Endothelial cell of umbilical vein (primary cell): ENCODE measurements around the gene NCOA6. TPM values are rescaled to one million over a fixed set of nuclear protein-coding genes. Genes with fewer than 3 reads are reported as not detected.

Experiments
- BruUV-seq: library from RNA; stranded (reverse); fragments of 400-500 nt; replicated peaks from 2 replicates; lab custom pipeline; 2021; lab: Mats Ljungman, UMichigan
- CTCF ChIA-PET: fragments of 300-600, 350-600 bp; sonication (Branson Sonifier 250); formaldehyde crosslinking; loops from one replicate; lab custom pipeline; 2021; ENCODE audit warnings: antibody characterized with exemption, inconsistent platforms; lab: Charles Lee
- POLR2A ChIA-PET: fragments of 300-600, 350-600 bp; sonication (Branson Sonifier 250); formaldehyde crosslinking; loops from one replicate; lab custom pipeline; 2021; ENCODE audit warnings: antibody characterized with exemption, inconsistent platforms; lab: Charles Lee
- DNase-seq: peaks from one replicate; pipeline ENCODE4 v3.0.0-alpha.2; 2011; ENCODE audit warnings: low read depth, low spot score
- FAIRE-seq: peaks from 2 replicates; lab custom pipeline; 2011; peaks lifted over from hg19 to GRCh38; lab: Jason Lieb, UNC
- H2AFZ ChIP-seq: 2 replicates; pipeline ENCODE4 v1.6.0; 2012; ENCODE audit warnings: low read depth, low read length, control low read depth, inconsistent platforms
- H3K27ac ChIP-seq: 2 replicates; pipeline ENCODE4 v1.5.1; 2011; ENCODE audit warnings: low read depth, mild to moderate bottlenecking, control low read depth, low read length, moderate library complexity; ENCODE audit not compliant: insufficient read depth
- H3K27me3 ChIP-seq, 2 experiments: 2 replicates each; pipeline versions ENCODE4 v1.6.0 to v1.6.1; 2011; ENCODE audit warnings: low read length in 2 of 2, mixed read lengths in 1 of 2; ENCODE audit not compliant: control insufficient read depth in 2 of 2, insufficient read depth in 2 of 2
- H3K36me3 ChIP-seq, 2 experiments: 2 replicates in 1 of 2; 3 replicates in 1 of 2; pipeline ENCODE4 v1.5.1; 2011; ENCODE audit warnings: low read length in 2 of 2, mild to moderate bottlenecking in 1 of 2, moderate library complexity in 1 of 2; ENCODE audit not compliant: control insufficient read depth in 2 of 2, insufficient read depth in 2 of 2; ENCODE audit errors: extremely low read depth in 1 of 2
- H3K4me1 ChIP-seq: 3 replicates; pipeline ENCODE4 v1.5.1; 2011; ENCODE audit warnings: mild to moderate bottlenecking, low read length; ENCODE audit not compliant: control insufficient read depth, insufficient read depth; ENCODE audit errors: extremely low read depth
- H3K4me2 ChIP-seq: 2 replicates; pipeline ENCODE4 v1.6.1; 2011; ENCODE audit warnings: low read length, control low read depth, mixed read lengths; ENCODE audit not compliant: insufficient read depth
- H3K4me3 ChIP-seq, 3 experiments: fragments of 200-600 bp in 1 of 3; sonication (generic), shearing (Covaris generic) in 1 of 3; replicated peaks in 1 of 3; 2 replicates each; pipeline ENCODE4 v1.5.1; 2011 to 2016; ENCODE audit warnings: control low read depth in 3 of 3, low read length in 3 of 3, mild to moderate bottlenecking in 2 of 3, inconsistent platforms in 1 of 3, low read depth in 1 of 3, moderate library complexity in 1 of 3; ENCODE audit not compliant: insufficient read depth in 1 of 3
- H3K79me2 ChIP-seq: 2 replicates; pipeline ENCODE4 v1.6.0; 2012; ENCODE audit warnings: low read length, inconsistent platforms; ENCODE audit not compliant: control insufficient read depth, insufficient read depth
- H3K9ac ChIP-seq: replicated peaks from 2 replicates; pipeline ENCODE3; 2011; ENCODE audit warnings: low read length, control low read depth; ENCODE audit not compliant: insufficient read depth; ENCODE audit errors: extremely low read depth
- H3K9me1 ChIP-seq: replicated peaks from 3 replicates; pipeline ENCODE4 v1.6.0; 2011; ENCODE audit warnings: mild to moderate bottlenecking, low read length; ENCODE audit not compliant: control insufficient read depth, insufficient read depth; ENCODE audit errors: extremely low read depth
- H3K9me3 ChIP-seq: replicated peaks from 2 replicates; pipeline ENCODE4 v1.5.1; 2012; ENCODE audit warnings: low read length, inconsistent platforms; ENCODE audit not compliant: control insufficient read depth, insufficient read depth
- H4K20me1 ChIP-seq: replicated peaks from 2 replicates; pipeline ENCODE3; 2011; ENCODE audit warnings: mild to moderate bottlenecking, low read length; ENCODE audit not compliant: control insufficient read depth, insufficient read depth; ENCODE audit errors: extremely low read depth
- EZH2 ChIP-seq: IDR thresholded peaks from 2 replicates; pipeline ENCODE4 v1.6.1; 2012; ENCODE audit warnings: borderline replicate concordance, low read depth, mild to moderate bottlenecking, moderate library complexity, low read length, inconsistent platforms; ENCODE audit not compliant: severe bottlenecking
- FOS ChIP-seq: IDR thresholded peaks from 2 replicates; pipeline ENCODE4 v1.6.1; 2011; ENCODE audit warnings: mild to moderate bottlenecking, low read length, moderate library complexity, borderline replicate concordance; ENCODE audit not compliant: insufficient read depth
- GATA2 ChIP-seq: IDR thresholded peaks from 2 replicates; pipeline ENCODE4 v1.7.0; 2011; ENCODE audit warnings: low read depth, mild to moderate bottlenecking, moderate library complexity, mixed read lengths, low read length; ENCODE audit not compliant: insufficient read length, insufficient read depth
- JUN ChIP-seq: IDR thresholded peaks from 2 replicates; pipeline ENCODE4 v1.6.1; 2011; ENCODE audit warnings: borderline replicate concordance, low read depth; ENCODE audit not compliant: insufficient read length, insufficient read depth
- MYC ChIP-seq: IDR thresholded peaks from one replicate; pipeline ENCODE4 v1.6.1; 2011; ENCODE audit warnings: mild to moderate bottlenecking, low read depth, low read length
- POLR2A ChIP-seq: IDR thresholded peaks from 2 replicates; pipeline ENCODE4 v1.6.1; 2012; ENCODE audit warnings: low read depth, mild to moderate bottlenecking, control low read depth, low read length
- POLR2AphosphoS5 ChIP-seq: IDR thresholded peaks from 2 replicates; pipeline ENCODE4 v1.6.1; 2012; ENCODE audit warnings: low read depth, mild to moderate bottlenecking, control low read depth, low read length, moderate library complexity; ENCODE audit not compliant: insufficient read depth
- dilution Hi-C: fragments of 300-500 bp; cut with MboI; formaldehyde crosslinking; loops from one replicate; pipeline ENCODE4 v1.15.0; 2019; ENCODE audit warnings: low sequenced_read_pairs; ENCODE audit not compliant: extremely low pct_ligation_motif_present
- intact Hi-C: fragments of 100-400 bp; cut with micrococcal nuclease; formaldehyde crosslinking; loops from one replicate; pipeline ENCODE4 v1.10.0; 2022
- polyA plus RNA-seq, 4 experiments: library from polyadenylated mRNA; depleted of rRNA in 3 of 4; stranded (reverse) in 3 of 4; unstranded in 1 of 4; fragments of >200 nt; gene quantifications; 2 replicates each; pipeline versions ENCODE4 v1.2.1 to v1.2.3, GENCODE V29; 2011 to 2012; ENCODE audit warnings: missing spikeins in 1 of 4
- total RNA-seq: library from RNA; stranded (reverse); gene quantifications from 2 replicates; pipeline ENCODE4 v1.2.3, GENCODE V29; 2021
- TF ChIP-seq, protein P1 (sequence below): IDR thresholded peaks from 2 replicates; pipeline ENCODE4 v1.6.1; 2011; ENCODE audit not compliant: insufficient read depth, insufficient read length
- TF ChIP-seq, protein P2 (sequence below), 2 donors: IDR thresholded peaks; 1 replicate in 1 of 2; 2 replicates in 1 of 2; pipeline ENCODE4 v1.5.1; 2011; ENCODE audit warnings: low read length in 2 of 2, mild to moderate bottlenecking in 2 of 2, moderate library complexity in 2 of 2, control low read depth in 1 of 2, inconsistent platforms in 1 of 2, low read depth in 1 of 2; ENCODE audit not compliant: insufficient read depth in 1 of 2; ENCODE audit errors: extremely low read depth in 1 of 2

Gene NCOA6
- total and polyA plus RNA-seq, 2 donors (not counting 3 experiments of a cell fraction or from before 2014, with no cell fraction given), result 16.9 to 26.7 TPM

DNA sequence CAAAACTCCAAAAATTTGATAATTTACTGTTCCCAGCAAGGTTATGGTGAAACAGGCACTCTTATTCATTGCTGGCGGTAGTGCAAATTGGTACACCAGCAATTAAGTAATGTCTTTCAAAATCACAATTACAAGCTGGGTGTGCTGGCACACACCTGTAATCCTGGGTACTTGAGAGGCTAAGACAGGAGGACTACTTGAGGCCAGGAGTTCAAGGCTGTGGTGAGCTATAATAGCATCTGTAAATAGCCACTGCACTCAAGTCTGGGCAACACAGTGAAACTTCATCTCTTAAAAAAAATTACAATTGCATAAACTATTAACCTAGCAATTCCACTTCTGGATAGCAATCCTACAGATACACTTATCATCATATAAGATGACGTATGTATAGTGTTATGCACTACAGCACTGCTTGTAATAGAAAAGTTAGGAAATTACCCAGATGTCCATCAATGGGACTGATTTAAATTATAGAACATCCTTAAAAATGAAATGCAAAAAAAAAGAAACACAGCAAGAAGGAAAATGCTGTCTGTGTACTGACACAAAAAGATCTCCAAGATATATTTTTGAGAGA is 31.4 kb downstream of the NCOA6 start:
- TF ChIP-seq POLR2A (no peak), FOS (no peak), GATA2 (no peak), EZH2 (no peak), MYC (no peak), POLR2AphosphoS5 (no peak), JUN (no peak)
- TF ChIP-seq, protein P1, sequence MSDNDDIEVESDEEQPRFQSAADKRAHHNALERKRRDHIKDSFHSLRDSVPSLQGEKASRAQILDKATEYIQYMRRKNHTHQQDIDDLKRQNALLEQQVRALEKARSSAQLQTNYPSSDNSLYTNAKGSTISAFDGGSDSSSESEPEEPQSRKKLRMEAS, result no peak
- TF ChIP-seq, protein P2, sequence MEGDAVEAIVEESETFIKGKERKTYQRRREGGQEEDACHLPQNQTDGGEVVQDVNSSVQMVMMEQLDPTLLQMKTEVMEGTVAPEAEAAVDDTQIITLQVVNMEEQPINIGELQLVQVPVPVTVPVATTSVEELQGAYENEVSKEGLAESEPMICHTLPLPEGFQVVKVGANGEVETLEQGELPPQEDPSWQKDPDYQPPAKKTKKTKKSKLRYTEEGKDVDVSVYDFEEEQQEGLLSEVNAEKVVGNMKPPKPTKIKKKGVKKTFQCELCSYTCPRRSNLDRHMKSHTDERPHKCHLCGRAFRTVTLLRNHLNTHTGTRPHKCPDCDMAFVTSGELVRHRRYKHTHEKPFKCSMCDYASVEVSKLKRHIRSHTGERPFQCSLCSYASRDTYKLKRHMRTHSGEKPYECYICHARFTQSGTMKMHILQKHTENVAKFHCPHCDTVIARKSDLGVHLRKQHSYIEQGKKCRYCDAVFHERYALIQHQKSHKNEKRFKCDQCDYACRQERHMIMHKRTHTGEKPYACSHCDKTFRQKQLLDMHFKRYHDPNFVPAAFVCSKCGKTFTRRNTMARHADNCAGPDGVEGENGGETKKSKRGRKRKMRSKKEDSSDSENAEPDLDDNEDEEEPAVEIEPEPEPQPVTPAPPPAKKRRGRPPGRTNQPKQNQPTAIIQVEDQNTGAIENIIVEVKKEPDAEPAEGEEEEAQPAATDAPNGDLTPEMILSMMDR (IDR thresholded peaks at IDR 0.05; ENCODE audit: extremely low read depth in 1 of 2, insufficient read depth in 1 of 2, low read depth in 1 of 2, low read length in 2 of 2), result no peak
- Histone ChIP-seq H3K9ac (no peak overlapping the region), H3K9me1 (no peaks in the 10 kb centered on the region), H4K20me1 (peaks cover 3% of the 10 kb centered on the region), H3K9me3 (no peaks in the 10 kb centered on the region), H3K79me2 (peaks cover 51% of the 10 kb centered on the region), H3K4me2 (no peak overlapping the region), H3K36me3 (no peaks in the 10 kb centered on the region), H3K27me3 (no peaks in the 10 kb centered on the region), H3K27ac (no peak overlapping the region), H3K4me3 (no peak overlapping the region), H3K4me1 (no peaks in the 10 kb centered on the region), H2AFZ (no peak overlapping the region)
- no peak for DNase-seq
- no TSS peak for BruUV-seq
- dilution Hi-C loops (no loop called here), intact Hi-C loops (no loop called here)
- no peak for FAIRE-seq
- CTCF ChIA-PET, result no interaction called here
- POLR2A ChIA-PET, result no interaction called here
